Adrenal gland (tissue), 12 donors: ENCODE measurements around the gene TBC1D16. TPM values are rescaled to one million over a fixed set of nuclear protein-coding genes. Genes with fewer than 3 reads are reported as not detected.

ENCODE experiments used
- DNase-seq, 7 donors: peaks; one replicate each; pipeline ENCODE4 v3.0.0-alpha.2; 2019 to 2020
- H3K27ac ChIP-seq, 5 donors: fragments of 200-600 bp; sonication (generic) in 4 of 5; 1 replicate in 3 of 5; 2 replicates in 2 of 5; pipeline versions ENCODE4 v1.5.1 to v1.8.0; 2016 to 2020; ENCODE audit warnings: mild to moderate bottlenecking in 1 of 5
- H3K27me3 ChIP-seq: fragments of 200-600 bp; 2 replicates; pipeline ENCODE4 v1.8.0; 2021
- H3K36me3 ChIP-seq, 2 donors: fragments of 200-600 bp; replicated peaks in 1 of 2; 1 replicate in 1 of 2; 2 replicates in 1 of 2; pipeline versions ENCODE4 v1.5.1 to v1.8.0; 2018 to 2022
- H3K4me1 ChIP-seq, 2 donors: fragments of 200-600 bp; replicated peaks in 1 of 2; 1 replicate in 1 of 2; 2 replicates in 1 of 2; pipeline versions ENCODE4 v1.5.1 to v1.8.0; 2018 to 2021
- H3K4me3 ChIP-seq, 4 donors: fragments of 200-600 bp; sonication (generic) in 3 of 4; one replicate each; pipeline ENCODE4 v1.5.1; 2016 to 2018
- H3K9me3 ChIP-seq, 3 donors: fragments of 200-600 bp; sonication (generic) in 1 of 3; replicated peaks in 1 of 3; 1 replicate in 2 of 3; 2 replicates in 1 of 3; pipeline versions ENCODE4 v1.5.1 to v1.8.0; 2016 to 2021
- CTCF ChIP-seq, 6 experiments: fragments of 450-650 bp in 4 of 6; fragments of 200-600 bp in 2 of 6; sonication (generic) in 1 of 6; IDR thresholded peaks; 1 replicate in 5 of 6; 2 replicates in 1 of 6; pipeline versions ENCODE4 v1.5.1 to v1.8.0; 2016 to 2021; ENCODE audit warnings: antibody characterized with exemption in 6 of 6, mild to moderate bottlenecking in 2 of 6, moderate library complexity in 1 of 6
- POLR2A ChIP-seq, 2 donors: fragments of 450-650 bp; IDR thresholded peaks; one replicate each; pipeline ENCODE4 v1.6.1; 2017; ENCODE audit warnings: antibody characterized with exemption in 2 of 2, mild to moderate bottlenecking in 2 of 2, moderate library complexity in 1 of 2
- WGBS, 4 donors: extraction: QIAGEN DNeasy Blood & Tissue Kit in 2 of 4; methylation state at CpG; one replicate each; pipeline versions ENCODE4 v1.1.5 to v1.1.7; 2013 to 2017; 5-methylcytosine and 5-hydroxymethylcytosine counted together
- intact Hi-C, 2 donors: fragments of 100-400 bp; cut with DNase I; formaldehyde crosslinking; loops; one replicate each; pipeline versions ENCODE4 v1.14.1 to v1.15.0; 2022 to 2023
- polyA plus RNA-seq, 3 donors: library from polyadenylated mRNA; stranded (reverse); fragments of 200-250 nt in 2 of 3; fragments of 350-450 nt in 1 of 3; fragmentation: Illumina TruSeq in 1 of 3; extraction: RNeasy Lipid Tissue Mini Kit (QIAGEN cat#74804) in 1 of 3; gene quantifications; one replicate each; pipeline ENCODE4 v1.2.3, GENCODE V29; 2013 to 2014
- total RNA-seq, 9 donors: library from RNA; depleted of rRNA in 4 of 9; stranded (reverse); fragments of >200 nt in 4 of 9; fragments of 120-200 nt in 1 of 9; fragmentation: NEBNext Ultra II Directional in 1 of 9; extraction: Animal tissue kit (Norgen Biotek cat#: 25700) in 1 of 9; gene quantifications; one replicate each; pipeline versions ENCODE4 v1.1.0 to v1.2.4, GENCODE V29; 2013 to 2023
- donor health status: healthy with polysubstance abuse.
- donor health status: Bipolar disorder and iron deficiency.
- donor health status: DM: yes; HTN: yes; CAD: no.
- donor health status: DM: no; HTN: no; CAD: no.
- donor health status: DM: no; HTN: no; CAD: no.
- donor health status: DM: yes; HTN: yes; CAD: no.

Gene TBC1D16
- total and polyA plus RNA-seq, 12 donors: 4.2 to 62.5 (median 29.5) TPM

- Histone ChIP-seq H3K36me3 (no peaks in the 10 kb centered on the region), H3K27me3 (no peaks in the 10 kb centered on the region), H3K27ac (no peak overlapping the region), H3K4me3 (no peak overlapping the region), H3K9me3 (no peaks in the 10 kb centered on the region), H3K4me1 (peaks cover 0 to 9% of the 10 kb centered on the region in 2 donors)
- intact Hi-C loops: no loop called here
- no peak for TF ChIP-seq CTCF (IDR thresholded peaks at IDR 0.05)
- TF ChIP-seq POLR2A (IDR thresholded peaks at IDR 0.05): no peak
- no peak for DNase-seq
- 55 to 100% (median 69%) methylated on average over 1 to 16 of the region's 16 CpGs for WGBS, 4 donors
Measured at GRCh38 chr17:79936641-79937381, 98.9 kb downstream of the TBC1D16 start.

GRCh38 chr17:79936050-79936449, 99.6 kb downstream of the TBC1D16 start:
- DNase-seq: no peak
- Histone ChIP-seq H3K4me1 (peaks cover 0 to 9% of the 10 kb centered on the region in 2 donors), H3K4me3 (no peak overlapping the region), H3K36me3 (no peaks in the 10 kb centered on the region), H3K9me3 (no peaks in the 10 kb centered on the region), H3K27ac (no peak overlapping the region), H3K27me3 (peaks cover 3% of the 10 kb centered on the region)
- intact Hi-C loops: no loop called here
- WGBS, 4 donors: 78 to 96% (median 89%) methylated on average over 5 to 16 of the region's 16 CpGs
- no peak for TF ChIP-seq CTCF (IDR thresholded peaks at IDR 0.05)
- no peak for TF ChIP-seq POLR2A (IDR thresholded peaks at IDR 0.05)

GRCh38 chr17:79935197-79935885, 100.3 kb downstream of the TBC1D16 start:
- Histone ChIP-seq H3K36me3 (no peaks in the 10 kb centered on the region), H3K4me1 (peaks cover 0 to 9% of the 10 kb centered on the region in 2 donors), H3K27me3 (peaks cover 7% of the 10 kb centered on the region), H3K4me3 (no peak overlapping the region), H3K9me3 (no peaks in the 10 kb centered on the region), H3K27ac (no peak overlapping the region)
- no peak for DNase-seq
- WGBS, 4 donors: 88 to 93% (median 91%) methylated on average over 9 to 19 of the region's 19 CpGs
- no peak for TF ChIP-seq POLR2A (IDR thresholded peaks at IDR 0.05)
- TF ChIP-seq CTCF (IDR thresholded peaks at IDR 0.05): no peak
- intact Hi-C loops: no loop called here

GRCh38 chr17:79934653-79934970, 101.1 kb downstream of the TBC1D16 start:
- peaks cover 0 to 9% of the 10 kb centered on the region in 2 donors for H3K4me1 ChIP-seq
- peaks cover 10% of the 10 kb centered on the region for H3K27me3 ChIP-seq
- H3K4me3 ChIP-seq: no peak overlapping the region
- 75 to 88% (median 82%) methylated on average over 9 of the region's 9 CpGs for WGBS, 4 donors
- H3K36me3 ChIP-seq: no peaks in the 10 kb centered on the region
- intact Hi-C loops: no loop called here
- no peaks in the 10 kb centered on the region for H3K9me3 ChIP-seq
- no peak for TF ChIP-seq POLR2A (IDR thresholded peaks at IDR 0.05)
- no peak for TF ChIP-seq CTCF (IDR thresholded peaks at IDR 0.05)
- no peak overlapping the region for H3K27ac ChIP-seq
- DNase-seq: no peak
